Panc1 (cell line): ENCODE results near the gene AKAP8L. TPM values are rescaled to one million over a fixed set of nuclear protein-coding genes. Genes with fewer than 3 reads are reported as not detected.

ENCODE experiments used
- ATAC-seq: fragments of 200-7000 bp; cut with Tn5 transposase; 2 replicates; pipeline ENCODE4 v1.9.1; 2020; ENCODE audit warnings: mild to moderate bottlenecking, moderate library complexity
- BruUV-seq: library from RNA; stranded (reverse); fragments of 400-500 nt; replicated peaks from 2 replicates; lab custom pipeline; 2021; lab: Mats Ljungman, UMichigan
- CTCF ChIA-PET: fragments of 300-600 bp; sonication (Branson Sonifier 250); formaldehyde crosslinking; loops from one replicate; lab custom pipeline; 2022; ENCODE audit warnings: antibody characterized with exemption; lab: Charles Lee
- POLR2A ChIA-PET: fragments of 300-600 bp; sonication (Branson Sonifier 250); formaldehyde crosslinking; loops from one replicate; lab custom pipeline; 2022; ENCODE audit warnings: antibody characterized with exemption; lab: Charles Lee
- DNase-seq: peaks from one replicate; pipeline ENCODE4 v3.0.0-alpha.2; 2010; ENCODE audit warnings: low read depth, low spot score
- H3K27ac ChIP-seq: 2 replicates; pipeline ENCODE4 v1.5.1; 2011; ENCODE audit warnings: mild to moderate bottlenecking, low read length, inconsistent platforms
- H3K27me3 ChIP-seq: fragments of 200-500 bp; sonication (Bioruptor generic); 2 replicates; pipeline ENCODE4 v1.6.0; 2014; ENCODE audit warnings: low read length, inconsistent platforms; ENCODE audit not compliant: control insufficient read depth, insufficient read depth
- H3K36me3 ChIP-seq: fragments of 200-500 bp; sonication (Bioruptor generic); 2 replicates; pipeline ENCODE4 v1.5.1; 2014; ENCODE audit warnings: inconsistent platforms, mild to moderate bottlenecking, low read length, moderate library complexity; ENCODE audit not compliant: control insufficient read depth, insufficient read depth
- H3K4me1 ChIP-seq: 2 replicates; pipeline ENCODE4 v1.5.1; 2011; ENCODE audit warnings: inconsistent platforms, mild to moderate bottlenecking, low read length, moderate library complexity; ENCODE audit not compliant: control insufficient read depth, insufficient read depth
- H3K4me3 ChIP-seq, 2 experiments: 2 replicates each; pipeline ENCODE4 v1.5.1; 2011 to 2012; ENCODE audit warnings: low read depth in 2 of 2, low read length in 2 of 2, mild to moderate bottlenecking in 2 of 2, inconsistent platforms in 1 of 2, moderate library complexity in 1 of 2
- H3K9me3 ChIP-seq: fragments of 200-500 bp; sonication (Bioruptor generic); 2 replicates; pipeline ENCODE4 v1.5.1; 2014; ENCODE audit warnings: low read depth, mild to moderate bottlenecking, inconsistent platforms, low read length, moderate library complexity; ENCODE audit not compliant: control insufficient read depth, insufficient read depth
- POLR2AphosphoS5 ChIP-seq: IDR thresholded peaks from 2 replicates; pipeline ENCODE4 v1.6.1; 2012; ENCODE audit warnings: mild to moderate bottlenecking, low read depth, low read length, moderate library complexity
- SIN3A ChIP-seq: IDR thresholded peaks from 2 replicates; pipeline ENCODE4 v1.6.1; 2012; ENCODE audit warnings: low read depth, mild to moderate bottlenecking, low read length, moderate library complexity, borderline replicate concordance; ENCODE audit not compliant: insufficient read depth
- TCF7L2 ChIP-seq: IDR thresholded peaks from 2 replicates; pipeline ENCODE4 v1.6.1; 2011; ENCODE audit warnings: mild to moderate bottlenecking, low read depth, low read length, inconsistent platforms
- in situ Hi-C: cut with HindIII; loops from 2 replicates; pipeline ENCODE4 v1.10.0; 2016; ENCODE audit warnings: low sequenced_read_pairs, low pct_unique_long_range_greater_than_20kb
- intact Hi-C: fragments of 100-400 bp; cut with micrococcal nuclease; formaldehyde crosslinking; loops from one replicate; pipeline ENCODE4 v1.10.0; 2022; ENCODE audit not compliant: unreplicated experiment
- total RNA-seq: library from RNA; stranded (reverse); gene quantifications from one replicate; pipeline ENCODE4 v1.2.1, GENCODE V29; 2021; ENCODE audit not compliant: unreplicated experiment
- TF ChIP-seq, protein P1 (sequence below), 2 experiments: IDR thresholded peaks; 2 replicates each; pipeline ENCODE4 v1.6.1; 2011 to 2012; ENCODE audit warnings: low read depth in 2 of 2, control low read depth in 1 of 2, low read length in 1 of 2, mild to moderate bottlenecking in 1 of 2, moderate library complexity in 1 of 2; ENCODE audit not compliant: insufficient read depth in 1 of 2
- TF ChIP-seq, protein P2 (sequence below): fragments of 450-650 bp; IDR thresholded peaks from 2 replicates; pipeline ENCODE4 v1.5.1; 2017; ENCODE audit warnings: mild to moderate bottlenecking

AKAP8L gene
- total RNA-seq, 1 experiment from 2014 or later = 65.5 TPM

DNA sequence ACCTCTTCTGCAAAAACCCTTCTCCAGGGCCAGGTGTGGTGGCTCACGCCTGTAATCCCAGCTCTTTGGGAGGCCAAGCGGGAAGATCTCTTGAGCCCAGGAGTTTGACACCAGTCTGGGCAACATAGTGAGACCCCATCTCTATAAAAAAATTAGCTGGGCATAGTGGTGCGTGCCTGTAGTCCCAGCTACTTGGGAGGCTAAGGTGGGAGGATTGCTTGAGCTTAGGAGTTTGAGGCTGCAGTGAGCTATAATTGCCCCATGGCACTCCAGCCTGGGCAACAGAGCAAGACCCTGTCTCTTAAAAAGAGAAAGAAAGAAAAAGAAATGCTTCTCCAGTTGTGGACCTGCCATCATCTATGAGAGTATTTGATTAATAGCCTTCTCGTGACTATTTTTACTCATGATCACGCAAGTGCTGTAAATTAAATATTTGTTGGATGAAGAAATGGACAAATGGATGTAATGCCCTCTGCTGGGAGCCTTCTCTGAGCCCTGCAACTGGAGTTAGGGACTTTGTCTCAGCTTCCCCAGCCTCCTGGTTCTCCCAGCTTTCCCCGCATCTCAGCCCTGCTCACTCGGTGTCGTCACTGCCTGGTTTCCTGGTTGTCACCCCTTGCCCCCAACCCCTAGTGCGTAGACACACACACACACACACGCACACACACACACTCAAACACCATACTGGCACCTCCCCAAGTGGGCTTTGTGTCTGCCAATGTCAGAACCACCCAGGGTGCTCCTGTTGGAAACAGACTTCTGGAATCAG is 18.8 kb upstream of the AKAP8L start:
- TF ChIP-seq SIN3A (no peak), POLR2AphosphoS5 (no peak), TCF7L2 (no peak)
- TF ChIP-seq, protein P1, sequence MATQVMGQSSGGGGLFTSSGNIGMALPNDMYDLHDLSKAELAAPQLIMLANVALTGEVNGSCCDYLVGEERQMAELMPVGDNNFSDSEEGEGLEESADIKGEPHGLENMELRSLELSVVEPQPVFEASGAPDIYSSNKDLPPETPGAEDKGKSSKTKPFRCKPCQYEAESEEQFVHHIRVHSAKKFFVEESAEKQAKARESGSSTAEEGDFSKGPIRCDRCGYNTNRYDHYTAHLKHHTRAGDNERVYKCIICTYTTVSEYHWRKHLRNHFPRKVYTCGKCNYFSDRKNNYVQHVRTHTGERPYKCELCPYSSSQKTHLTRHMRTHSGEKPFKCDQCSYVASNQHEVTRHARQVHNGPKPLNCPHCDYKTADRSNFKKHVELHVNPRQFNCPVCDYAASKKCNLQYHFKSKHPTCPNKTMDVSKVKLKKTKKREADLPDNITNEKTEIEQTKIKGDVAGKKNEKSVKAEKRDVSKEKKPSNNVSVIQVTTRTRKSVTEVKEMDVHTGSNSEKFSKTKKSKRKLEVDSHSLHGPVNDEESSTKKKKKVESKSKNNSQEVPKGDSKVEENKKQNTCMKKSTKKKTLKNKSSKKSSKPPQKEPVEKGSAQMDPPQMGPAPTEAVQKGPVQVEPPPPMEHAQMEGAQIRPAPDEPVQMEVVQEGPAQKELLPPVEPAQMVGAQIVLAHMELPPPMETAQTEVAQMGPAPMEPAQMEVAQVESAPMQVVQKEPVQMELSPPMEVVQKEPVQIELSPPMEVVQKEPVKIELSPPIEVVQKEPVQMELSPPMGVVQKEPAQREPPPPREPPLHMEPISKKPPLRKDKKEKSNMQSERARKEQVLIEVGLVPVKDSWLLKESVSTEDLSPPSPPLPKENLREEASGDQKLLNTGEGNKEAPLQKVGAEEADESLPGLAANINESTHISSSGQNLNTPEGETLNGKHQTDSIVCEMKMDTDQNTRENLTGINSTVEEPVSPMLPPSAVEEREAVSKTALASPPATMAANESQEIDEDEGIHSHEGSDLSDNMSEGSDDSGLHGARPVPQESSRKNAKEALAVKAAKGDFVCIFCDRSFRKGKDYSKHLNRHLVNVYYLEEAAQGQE (IDR thresholded peaks at IDR 0.05; ENCODE audit: insufficient read depth in 1 of 2, low read depth in 2 of 2, low read length in 1 of 2) = no peak
- TF ChIP-seq, protein P2, sequence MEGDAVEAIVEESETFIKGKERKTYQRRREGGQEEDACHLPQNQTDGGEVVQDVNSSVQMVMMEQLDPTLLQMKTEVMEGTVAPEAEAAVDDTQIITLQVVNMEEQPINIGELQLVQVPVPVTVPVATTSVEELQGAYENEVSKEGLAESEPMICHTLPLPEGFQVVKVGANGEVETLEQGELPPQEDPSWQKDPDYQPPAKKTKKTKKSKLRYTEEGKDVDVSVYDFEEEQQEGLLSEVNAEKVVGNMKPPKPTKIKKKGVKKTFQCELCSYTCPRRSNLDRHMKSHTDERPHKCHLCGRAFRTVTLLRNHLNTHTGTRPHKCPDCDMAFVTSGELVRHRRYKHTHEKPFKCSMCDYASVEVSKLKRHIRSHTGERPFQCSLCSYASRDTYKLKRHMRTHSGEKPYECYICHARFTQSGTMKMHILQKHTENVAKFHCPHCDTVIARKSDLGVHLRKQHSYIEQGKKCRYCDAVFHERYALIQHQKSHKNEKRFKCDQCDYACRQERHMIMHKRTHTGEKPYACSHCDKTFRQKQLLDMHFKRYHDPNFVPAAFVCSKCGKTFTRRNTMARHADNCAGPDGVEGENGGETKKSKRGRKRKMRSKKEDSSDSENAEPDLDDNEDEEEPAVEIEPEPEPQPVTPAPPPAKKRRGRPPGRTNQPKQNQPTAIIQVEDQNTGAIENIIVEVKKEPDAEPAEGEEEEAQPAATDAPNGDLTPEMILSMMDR = no peak
- CTCF ChIA-PET = no interaction called here
- Histone ChIP-seq H3K4me3 (no peak overlapping the region), H3K27me3 (no peaks in the 10 kb centered on the region), H3K27ac (no peak overlapping the region), H3K36me3 (no peaks in the 10 kb centered on the region), H3K4me1 (no peaks in the 10 kb centered on the region), H3K9me3 (no peaks in the 10 kb centered on the region)
- BruUV-seq = no TSS peak
- in situ Hi-C loops (no loop called here), intact Hi-C loops (no loop called here)
- DNase-seq = no peak
- POLR2A ChIA-PET = no interaction called here
- ATAC-seq = no peak

DNA sequence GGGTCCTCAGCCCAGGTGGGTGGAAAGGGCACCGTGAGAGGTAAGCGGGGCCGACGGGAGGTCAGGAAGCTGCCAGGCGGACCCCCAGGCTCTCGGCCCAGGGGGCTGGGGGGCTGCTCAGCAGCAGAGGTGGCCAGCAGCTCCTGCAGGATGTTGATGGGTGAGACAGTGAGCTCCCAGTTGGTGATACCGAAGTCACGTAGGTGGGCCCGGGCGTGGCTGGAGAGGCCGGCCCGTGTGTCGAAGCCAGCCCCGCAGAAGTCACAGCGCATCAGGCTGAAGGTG is 18.0 kb upstream of the AKAP8L start:
- POLR2A ChIA-PET = interaction anchor here (0.6 kb wide), 1 partner anchor 91 kb away, joined by 4 read pairs; no protein-coding TSS in a partner anchor
- no peaks in the 10 kb centered on the region for H3K9me3 ChIP-seq
- DNase-seq (no peak), ATAC-seq (no peak)
- TF ChIP-seq, protein P1 (IDR thresholded peaks at IDR 0.05; ENCODE audit: insufficient read depth in 1 of 2, low read depth in 2 of 2, low read length in 1 of 2) = no peak
- no peaks in the 10 kb centered on the region for H3K27me3 ChIP-seq
- peaks cover under 1% of the 10 kb centered on the region; the same call in 1 of the 2 replicates for H3K36me3 ChIP-seq
- in situ Hi-C loops = no loop called here
- no peaks in the 10 kb centered on the region for H3K4me1 ChIP-seq
- no TSS peak for BruUV-seq
- CTCF ChIA-PET = no interaction called here
- H3K4me3 ChIP-seq = no peak overlapping the region
- intact Hi-C loops = no loop called here
- no peak overlapping the region for H3K27ac ChIP-seq
